GM10248 (cell line): Measurements from ENCODE around the gene PRELP.

ENCODE experiments used
- CTCF ChIA-PET: fragments of 300-600 bp; sonication (Branson Sonifier 250); formaldehyde crosslinking; extraction: SDS; loops from one replicate; lab custom pipeline; 2021; ENCODE audit warnings: antibody characterized with exemption; lab: Yijun Ruan, JAX
- POLR2A ChIA-PET: fragments of 350-650 bp; sonication (Branson Sonifier 250); formaldehyde crosslinking; extraction: SDS; loops from one replicate; lab custom pipeline; 2020; ENCODE audit warnings: antibody characterized with exemption; lab: Yijun Ruan, JAX
- DNase-seq: peaks from one replicate; pipeline ENCODE4 v3.0.0; 2012; ENCODE audit errors: extremely low spot score
- CTCF ChIP-seq: IDR thresholded peaks from 2 replicates; pipeline ENCODE4 v1.5.1; 2012; ENCODE audit warnings: mild to moderate bottlenecking, low read depth; ENCODE audit errors: extremely low read depth, missing control alignments, control extremely low read depth

PRELP gene

GRCh38 chr1:203451836-203452784 is 23.5 kb upstream of the PRELP start:
- POLR2A ChIA-PET = no interaction called here
- CTCF ChIA-PET = interaction anchor here (1.5 to 2.4 kb wide), 5 partner anchors 12 to 113 kb away, joined by 4 to 11 read pairs (median 8); partner anchors contain the start of gene PRELP
- TF ChIP-seq CTCF = no peak
- no peak for DNase-seq

GRCh38 chr1:203453016-203453415 is 22.6 kb upstream of the PRELP start:
- no peak for TF ChIP-seq CTCF
- CTCF ChIA-PET = interaction anchor here (0.9 to 2.4 kb wide), 10 partner anchors 9 to 114 kb away, joined by 3 to 11 read pairs (median 6); partner anchors contain the start of gene PRELP
- POLR2A ChIA-PET = no interaction called here
- DNase-seq = no peak

- POLR2A ChIA-PET = no interaction called here
- no peak for TF ChIP-seq CTCF
- no peak for DNase-seq
- CTCF ChIA-PET = interaction anchor here (0.9 to 2.4 kb wide), 11 partner anchors 9 to 114 kb away, joined by 3 to 11 read pairs (median 5); partner anchors contain the start of gene PRELP
Measured at GRCh38 chr1:203453616-203454015, 22.0 kb upstream of the PRELP start.

- ChIA-PET CTCF (interaction anchor here (1.3 to 2.4 kb wide), 4 partner anchors 11 to 32 kb away, joined by 4 to 11 read pairs (median 6); no protein-coding TSS in a partner anchor), POLR2A (interaction anchor here (0.6 kb wide), 1 partner anchor 122 kb away, joined by 3 read pairs; no protein-coding TSS in a partner anchor)
- no peak for DNase-seq
Measured at GRCh38 chr1:203454986-203455471, 20.6 kb upstream of the PRELP start.

GRCh38 chr1:203455706-203456105 is 19.9 kb upstream of the PRELP start:
- TF ChIP-seq CTCF = no peak
- POLR2A ChIA-PET = no interaction called here
- DNase-seq = no peak
- CTCF ChIA-PET = interaction anchor here (0.8 to 1.3 kb wide), 2 partner anchors 31 to 33 kb away, joined by 3 to 4 read pairs; no protein-coding TSS in a partner anchor

More at GRCh38 chr1:203454986-203455471, 20.6 kb upstream of the PRELP start:
- TF ChIP-seq CTCF = no peak

GRCh38 chr1:203456577-203456976 is 19.0 kb upstream of the PRELP start:
- ChIA-PET POLR2A (no interaction called here), CTCF (interaction anchor here (0.8 kb wide), 1 partner anchor 32 kb away, joined by 3 read pairs; no protein-coding TSS in a partner anchor)
- TF ChIP-seq CTCF = no peak
- no peak for DNase-seq
